Body of pancreas (tissue), 4 donors: ENCODE measurements around the gene JAKMIP3.

Experiments
- POLR2A ChIP-seq, 3 donors: fragments of 450-650 bp; IDR thresholded peaks; one replicate each; pipeline ENCODE4 v1.6.1; 2016; ENCODE audit warnings: antibody characterized with exemption in 3 of 3, mild to moderate bottlenecking in 2 of 3
- TF ChIP-seq, protein P1 (sequence below), 7 experiments: fragments of 450-650 bp in 4 of 7; fragments of 200-600 bp in 3 of 7; sonication (generic) in 3 of 7; IDR thresholded peaks; one replicate each; pipeline ENCODE4 v1.5.1; 2016 to 2019; ENCODE audit warnings: antibody characterized with exemption in 7 of 7

DNA sequence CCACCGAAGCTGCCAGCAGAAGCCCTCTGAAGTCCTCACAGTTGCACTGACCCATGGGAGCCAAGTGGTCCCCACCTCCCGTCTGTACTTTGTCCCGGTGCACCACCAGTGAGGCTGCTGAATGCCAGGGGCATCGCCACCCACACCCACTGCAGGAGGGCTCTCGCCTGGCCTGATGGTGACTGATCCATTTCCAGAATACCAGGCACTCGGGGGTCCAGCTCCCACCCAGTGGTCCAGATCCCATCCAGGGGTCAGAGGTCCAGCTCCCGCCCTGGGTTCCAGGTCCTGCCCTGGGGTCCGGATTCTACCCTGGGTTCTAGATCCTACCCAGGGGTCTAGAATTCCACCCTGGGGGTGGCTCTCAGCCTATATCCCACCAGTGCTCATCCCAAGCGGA, 9.1 kb upstream of the JAKMIP3 start:
- no peak for TF ChIP-seq POLR2A (IDR thresholded peaks at IDR 0.05)
- TF ChIP-seq, protein P1, sequence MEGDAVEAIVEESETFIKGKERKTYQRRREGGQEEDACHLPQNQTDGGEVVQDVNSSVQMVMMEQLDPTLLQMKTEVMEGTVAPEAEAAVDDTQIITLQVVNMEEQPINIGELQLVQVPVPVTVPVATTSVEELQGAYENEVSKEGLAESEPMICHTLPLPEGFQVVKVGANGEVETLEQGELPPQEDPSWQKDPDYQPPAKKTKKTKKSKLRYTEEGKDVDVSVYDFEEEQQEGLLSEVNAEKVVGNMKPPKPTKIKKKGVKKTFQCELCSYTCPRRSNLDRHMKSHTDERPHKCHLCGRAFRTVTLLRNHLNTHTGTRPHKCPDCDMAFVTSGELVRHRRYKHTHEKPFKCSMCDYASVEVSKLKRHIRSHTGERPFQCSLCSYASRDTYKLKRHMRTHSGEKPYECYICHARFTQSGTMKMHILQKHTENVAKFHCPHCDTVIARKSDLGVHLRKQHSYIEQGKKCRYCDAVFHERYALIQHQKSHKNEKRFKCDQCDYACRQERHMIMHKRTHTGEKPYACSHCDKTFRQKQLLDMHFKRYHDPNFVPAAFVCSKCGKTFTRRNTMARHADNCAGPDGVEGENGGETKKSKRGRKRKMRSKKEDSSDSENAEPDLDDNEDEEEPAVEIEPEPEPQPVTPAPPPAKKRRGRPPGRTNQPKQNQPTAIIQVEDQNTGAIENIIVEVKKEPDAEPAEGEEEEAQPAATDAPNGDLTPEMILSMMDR (IDR thresholded peaks at IDR 0.05), result no peak
